NCI-H2196 treated with DMSO at 0.1 percent for 48 hours (cell line): ENCODE results near the gene ANKMY1.

Source experiments
- DNase-seq: peaks from one replicate; lab custom pipeline; 2025; ENCODE audit not compliant: unreplicated experiment; lab: John Stamatoyannopoulos, UW

ANKMY1 gene

GRCh38 chr2:240437551-240437860 is 120.3 kb downstream of the ANKMY1 start:
- DNase-seq = no peak

DNA sequence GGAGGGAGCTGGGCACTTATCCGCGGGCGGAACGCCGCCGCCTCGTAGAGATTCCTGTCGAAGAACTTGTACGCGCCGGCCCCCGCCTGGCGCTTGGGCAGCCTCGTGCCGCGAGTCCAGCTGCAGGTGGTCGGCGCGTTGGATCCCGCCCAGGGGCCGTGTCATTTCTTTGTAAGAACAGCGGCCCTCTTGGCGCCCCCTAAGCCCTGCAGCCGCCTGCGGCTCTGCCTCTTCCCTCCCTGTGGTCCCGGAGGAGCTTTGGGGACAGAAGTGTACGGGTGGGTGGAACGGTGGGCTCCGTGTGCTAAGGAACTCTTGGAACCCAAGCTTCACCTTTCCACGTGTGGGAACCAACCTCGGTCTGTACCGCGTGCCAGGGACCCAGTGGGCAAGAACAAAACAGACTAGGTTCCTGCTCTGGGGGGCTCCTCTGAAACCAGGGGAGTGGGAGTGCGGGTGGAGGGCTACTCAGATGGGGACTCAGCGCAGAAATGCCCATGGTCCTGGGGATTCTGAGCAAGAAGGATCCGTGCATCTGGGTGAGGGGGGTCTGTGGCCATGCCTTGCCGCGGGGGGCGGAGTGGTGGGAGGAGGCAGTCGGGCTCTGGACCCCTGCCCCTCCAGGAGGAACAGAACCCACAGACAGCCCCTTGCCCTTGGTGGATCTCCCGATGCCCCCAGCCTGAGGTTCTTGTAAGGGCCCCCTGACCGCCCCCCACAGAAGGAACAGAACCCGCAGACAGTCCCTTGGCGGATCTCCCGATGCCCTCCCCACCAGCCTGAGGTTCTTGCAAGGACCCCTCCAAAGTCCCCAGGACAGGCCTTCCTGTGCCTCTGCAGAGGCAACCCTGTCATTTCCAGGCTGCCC is 120.9 kb downstream of the ANKMY1 start:
- no peak for DNase-seq

DNA sequence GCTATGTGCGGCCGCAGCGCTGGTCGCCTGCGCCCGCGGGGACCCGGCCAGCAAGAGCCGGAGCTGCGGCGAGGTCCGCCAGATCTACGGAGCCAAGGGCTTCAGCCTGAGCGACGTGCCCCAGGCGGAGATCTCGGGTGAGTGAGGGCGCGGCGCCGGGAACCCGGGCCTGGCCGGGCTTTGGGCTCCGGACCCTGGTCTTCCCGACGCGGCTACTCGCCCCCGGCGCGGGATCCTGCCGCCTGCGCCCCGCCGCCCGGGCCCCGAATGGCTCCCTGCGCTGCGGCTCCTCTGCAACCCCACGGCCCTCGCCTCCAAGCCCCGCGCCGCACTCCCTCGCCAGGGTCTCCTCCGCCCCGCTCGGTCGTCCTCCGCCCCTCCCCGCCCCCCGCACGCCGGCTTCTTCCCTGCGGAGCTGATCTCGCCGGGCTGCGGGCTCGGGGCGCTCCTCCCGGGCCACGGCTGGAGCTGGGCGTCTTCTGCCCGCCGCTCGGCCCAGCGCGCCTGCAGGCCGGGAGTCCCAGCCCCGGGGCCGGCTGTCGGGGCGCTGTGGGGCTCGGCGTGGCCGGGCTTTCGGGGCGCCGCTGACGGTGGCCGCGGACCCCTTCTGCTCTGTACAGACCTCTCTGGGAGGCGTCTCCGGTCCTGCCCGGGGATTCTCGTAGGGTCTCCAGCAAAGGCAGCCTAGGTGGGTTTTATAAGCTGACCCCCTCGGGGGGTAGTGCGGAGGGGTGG is 121.7 kb downstream of the ANKMY1 start:
- no peak for DNase-seq

DNA sequence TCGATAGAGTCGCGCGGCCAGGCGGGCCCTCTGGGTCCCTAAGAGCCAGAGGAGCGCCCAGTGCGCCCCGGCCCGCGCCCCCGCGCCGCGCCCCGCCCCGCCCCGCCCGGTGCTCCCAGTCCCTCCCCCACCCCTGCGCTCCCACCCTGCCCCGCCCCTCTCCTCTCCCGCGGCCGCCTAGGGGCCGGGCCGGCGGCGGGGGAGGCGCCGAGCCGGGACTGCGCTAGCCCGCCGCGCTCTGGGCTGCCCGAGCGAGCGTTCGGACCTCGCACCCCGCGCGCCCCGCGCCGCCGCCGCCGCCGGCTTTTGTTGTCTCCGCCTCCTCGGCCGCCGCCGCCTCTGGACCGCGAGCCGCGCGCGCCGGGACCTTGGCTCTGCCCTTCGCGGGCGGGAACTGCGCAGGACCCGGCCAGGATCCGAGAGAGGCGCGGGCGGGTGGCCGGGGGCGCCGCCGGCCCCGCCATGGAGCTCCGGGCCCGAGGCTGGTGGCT is 122.3 kb downstream of the ANKMY1 start, which contains the start of gene GPC1:
TSS of gene GPC1 (plus strand) at position 207 of the 491 bp plus-strand sequence. CDS start at position 463, 256 bp downstream.
- peak; percentile 42 for DNase-seq

DNA sequence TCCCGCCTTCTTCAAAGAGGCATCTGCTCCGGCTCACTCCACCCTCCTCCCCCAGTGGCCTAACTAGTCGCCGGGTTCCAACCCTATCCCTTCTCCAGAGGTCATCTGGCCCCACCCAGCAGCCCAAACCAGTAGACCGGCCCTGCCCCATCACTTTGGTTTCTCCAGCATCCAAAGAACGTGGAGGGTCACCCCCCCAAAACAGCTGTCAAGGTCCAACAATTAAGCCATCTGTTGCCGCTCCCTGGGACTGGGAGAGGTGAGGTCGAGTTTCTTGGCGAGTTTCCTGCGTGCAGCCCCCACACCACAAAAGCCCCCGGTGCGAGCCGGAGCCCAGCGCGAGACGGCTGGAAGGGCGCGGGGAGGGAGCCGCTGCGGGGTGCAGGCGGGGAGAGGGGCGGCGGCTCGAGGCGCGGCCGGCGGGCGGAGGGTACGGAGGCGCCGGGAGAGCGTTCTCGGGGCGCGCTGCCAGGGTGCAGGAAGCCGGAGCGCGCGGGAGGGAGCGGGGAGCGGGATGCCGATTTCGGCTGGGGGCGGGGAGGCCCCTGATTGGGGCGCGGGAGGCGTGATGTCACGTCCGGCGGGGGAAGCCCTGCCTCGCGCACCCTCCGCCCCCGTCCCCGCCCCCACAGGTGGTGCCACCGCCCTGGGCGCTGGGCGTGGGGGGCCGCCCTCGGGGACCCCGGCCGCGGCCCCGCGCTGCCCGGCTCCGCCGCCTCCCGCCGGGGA is 122.9 kb downstream of the ANKMY1 start:
- peak; percentile 82 for DNase-seq

- no peak for DNase-seq
These were observed 123.6 kb downstream of the ANKMY1 start for GRCh38 chr2:240433973-240434727.

- DNase-seq = no peak
These were observed 124.7 kb downstream of the ANKMY1 start for GRCh38 chr2:240432820-240433801.

DNA sequence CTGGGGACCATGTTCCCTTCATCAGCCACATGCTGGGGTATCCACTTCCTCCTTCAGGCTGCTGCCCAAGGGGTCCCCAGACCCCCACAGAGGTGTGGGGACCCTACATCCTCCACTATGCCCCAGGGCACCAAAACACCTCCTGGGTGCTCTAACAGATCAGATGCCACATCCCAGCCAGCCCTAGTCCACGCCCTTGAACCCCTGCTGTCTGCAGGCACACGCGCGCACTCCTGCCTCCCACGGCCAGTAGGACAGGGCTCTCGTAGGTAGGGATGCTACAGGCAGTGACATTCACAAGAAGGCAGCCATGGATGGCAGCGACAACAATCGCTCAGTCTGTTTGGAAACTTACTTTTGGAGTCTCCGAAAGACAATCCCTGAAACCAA is 125.4 kb downstream of the ANKMY1 start:
- DNase-seq = no peak

DNA sequence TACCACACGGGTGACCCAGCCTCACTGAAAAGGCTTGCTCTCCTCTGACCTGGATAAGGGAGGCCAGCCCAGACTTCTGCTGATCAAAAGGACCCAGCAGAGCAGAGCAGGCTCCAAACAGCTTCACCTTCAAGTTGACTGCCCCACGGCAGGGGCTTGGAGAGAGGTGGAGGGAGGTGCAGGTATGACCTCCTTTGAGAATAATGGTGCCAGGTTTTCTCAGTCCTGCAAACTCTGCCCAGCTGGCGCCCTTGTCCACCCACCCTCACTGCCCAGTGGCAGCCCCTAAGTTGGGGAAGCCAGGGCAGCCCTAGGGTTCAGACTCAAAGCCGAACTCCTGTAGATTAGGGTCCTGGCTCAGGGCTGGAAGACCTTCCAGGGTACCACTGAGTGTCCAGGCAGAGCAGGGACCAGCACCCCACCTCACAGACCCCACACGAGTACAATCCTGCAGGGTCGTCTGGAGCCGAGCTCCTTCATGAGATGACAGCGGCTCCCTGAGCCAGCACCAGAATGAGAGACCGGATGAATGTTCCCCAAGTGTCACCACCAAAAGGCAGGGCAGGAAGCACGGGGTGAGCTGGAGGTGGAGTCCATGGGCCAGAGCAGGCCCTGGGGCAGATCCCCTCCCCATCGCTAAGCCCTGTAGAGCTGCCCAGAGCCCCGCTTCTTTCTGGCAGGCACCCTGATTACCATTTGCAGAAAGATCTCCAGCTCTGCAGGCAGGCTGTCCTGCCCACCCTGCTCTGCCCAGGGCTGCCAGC is 125.9 kb downstream of the ANKMY1 start:
- DNase-seq = no peak

GRCh38 chr2:240431271-240431660 is 126.5 kb downstream of the ANKMY1 start:
- no peak for DNase-seq

DNA sequence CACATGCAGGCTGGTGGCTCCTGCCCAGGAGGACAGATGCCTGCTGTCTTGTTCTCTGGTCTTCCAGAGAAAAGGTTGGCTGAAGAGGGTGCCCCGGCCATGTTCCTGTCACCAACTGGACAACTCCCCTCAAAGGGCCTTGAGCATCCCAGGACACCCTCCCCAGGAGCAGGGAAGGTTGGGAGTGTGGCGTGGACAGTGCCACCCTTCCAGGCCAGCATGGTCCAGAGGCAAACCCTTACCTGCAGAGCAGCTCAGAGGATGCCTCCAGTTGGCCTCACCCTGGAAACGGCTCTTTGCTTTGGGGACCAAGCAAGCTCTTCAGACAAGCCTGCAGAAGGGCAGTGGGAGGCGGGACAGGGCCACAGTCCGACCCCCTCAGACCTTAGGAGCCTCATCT is 127.2 kb downstream of the ANKMY1 start:
- no peak for DNase-seq

- DNase-seq = no peak
These were observed 127.8 kb downstream of the ANKMY1 start for GRCh38 chr2:240429872-240430491.
